WTC11 (cell line): ENCODE data around the gene IRX3. TPM values are rescaled to one million over a fixed set of nuclear protein-coding genes. Genes with fewer than 3 reads are reported as not detected.

Experiments
- ATAC-seq: fragments of 200-7000 bp; cut with Tn5 transposase; 2 replicates; pipeline ENCODE4 v1.10.0; 2021; ENCODE audit warnings: mild to moderate bottlenecking, moderate library complexity
- CTCF ChIA-PET: fragments of 300-600 bp; sonication (Branson Sonifier 250); formaldehyde crosslinking; loops from one replicate; lab custom pipeline; 2021; ENCODE audit warnings: antibody characterized with exemption; lab: Charles Lee
- POLR2A ChIA-PET: fragments of 350-600 bp; sonication (Branson Sonifier 250); formaldehyde crosslinking; loops from one replicate; lab custom pipeline; 2021; ENCODE audit warnings: antibody characterized with exemption; lab: Charles Lee
- DNase-seq: peaks from one replicate; pipeline ENCODE4 v3.0.0; 2021; ENCODE audit warnings: low spot score
- H3K27ac Mint-ChIP-seq: 2 replicates; pipeline ENCODE4 v1.8.0; 2021; ENCODE audit warnings: mixed read lengths
- H3K27me3 Mint-ChIP-seq: 2 replicates; pipeline ENCODE4 v1.8.0; 2021; ENCODE audit warnings: low read depth, mild to moderate bottlenecking, moderate library complexity, mixed read lengths
- H3K36me3 Mint-ChIP-seq: 2 replicates; pipeline ENCODE4 v1.8.0; 2021; ENCODE audit warnings: mixed read lengths
- H3K4me1 Mint-ChIP-seq: 2 replicates; pipeline ENCODE4 v1.8.0; 2022; ENCODE audit warnings: mixed read lengths
- H3K4me3 Mint-ChIP-seq: 2 replicates; pipeline ENCODE4 v1.8.0; 2021; ENCODE audit warnings: mild to moderate bottlenecking, moderate library complexity, mixed read lengths
- H3K9me3 Mint-ChIP-seq: 2 replicates; pipeline ENCODE4 v1.8.0; 2021; ENCODE audit warnings: mixed read lengths
- CBFB ChIP-seq: sonication (generic); formaldehyde crosslinking; IDR thresholded peaks from 2 replicates; pipeline ENCODE4 v1.8.1; 2022; ENCODE audit warnings: mild to moderate bottlenecking, low read depth, missing genetic modification reagents
- CREB1 ChIP-seq: sonication (generic); formaldehyde crosslinking; IDR thresholded peaks from 2 replicates; pipeline ENCODE4 v1.8.0; 2023; ENCODE audit warnings: mild to moderate bottlenecking, missing genetic modification reagents
- CREM ChIP-seq: sonication (generic); formaldehyde crosslinking; IDR thresholded peaks from 2 replicates; pipeline ENCODE4 v1.8.1; 2022; ENCODE audit warnings: mild to moderate bottlenecking, missing genetic modification reagents, moderate library complexity
- ELF4 ChIP-seq: sonication (generic); formaldehyde crosslinking; IDR thresholded peaks from 2 replicates; pipeline ENCODE4 v1.8.1; 2022; ENCODE audit warnings: low read depth, mild to moderate bottlenecking, moderate library complexity, missing genetic modification reagents
- RELA ChIP-seq: sonication (generic); formaldehyde crosslinking; IDR thresholded peaks from 2 replicates; pipeline ENCODE4 v1.8.1; 2022; ENCODE audit warnings: missing genetic modification reagents, mild to moderate bottlenecking, borderline replicate concordance
- SOX15 ChIP-seq: fragments of 250-450 bp; sonication (Bioruptor Pico); IDR thresholded peaks from 2 replicates; pipeline ENCODE4 v1.9.0; 2021; ENCODE audit warnings: mild to moderate bottlenecking
- TEAD4 ChIP-seq: sonication (generic); formaldehyde crosslinking; IDR thresholded peaks from 2 replicates; pipeline ENCODE4 v1.8.0; 2022; ENCODE audit warnings: mild to moderate bottlenecking, missing genetic modification reagents
- TP53 ChIP-seq: sonication (generic); formaldehyde crosslinking; IDR thresholded peaks from 2 replicates; pipeline ENCODE4 v1.8.1; 2023; ENCODE audit warnings: mild to moderate bottlenecking, missing genetic modification reagents
- ZBTB21 ChIP-seq: sonication (generic); formaldehyde crosslinking; IDR thresholded peaks from 2 replicates; pipeline ENCODE4 v1.8.1; 2023; ENCODE audit warnings: mild to moderate bottlenecking, missing genetic modification reagents, borderline replicate concordance
- ZNF121 ChIP-seq: sonication (generic); formaldehyde crosslinking; IDR thresholded peaks from 2 replicates; pipeline ENCODE4 v1.8.0; 2023; ENCODE audit warnings: missing genetic modification reagents
- ZNF263 ChIP-seq: sonication (generic); formaldehyde crosslinking; IDR thresholded peaks from 2 replicates; pipeline ENCODE4 v1.8.1; 2022; ENCODE audit warnings: low read depth, mild to moderate bottlenecking, moderate library complexity, missing genetic modification reagents
- ZNF423 ChIP-seq: fragments of 250-450 bp; sonication (Bioruptor Pico); IDR thresholded peaks from 2 replicates; pipeline ENCODE4 v2.1.2; 2022; ENCODE audit warnings: mild to moderate bottlenecking, moderate library complexity
- ZNF671 ChIP-seq: fragments of 250-450 bp; sonication (Bioruptor Pico); IDR thresholded peaks from 2 replicates; pipeline ENCODE4 v1.8.0; 2021; ENCODE audit warnings: mild to moderate bottlenecking
- total RNA-seq: library from RNA; stranded (reverse); gene quantifications from 3 replicates; pipeline ENCODE4 v1.2.3, GENCODE V29; 2021
- TF ChIP-seq, protein P1 (sequence below): sonication (generic); formaldehyde crosslinking; conservative IDR thresholded peaks from 2 replicates; pipeline ENCODE4 v1.8.1; 2023; ENCODE audit warnings: mild to moderate bottlenecking, low read depth, missing genetic modification reagents, moderate library complexity
- TF ChIP-seq, protein P2 (sequence below): fragments of 250-450 bp; sonication (Bioruptor Pico); IDR thresholded peaks from 2 replicates; pipeline ENCODE4 v2.1.2; 2022; ENCODE audit warnings: mild to moderate bottlenecking, moderate library complexity
- TF ChIP-seq, protein P3 (sequence below): sonication (generic); formaldehyde crosslinking; IDR thresholded peaks from 2 replicates; pipeline ENCODE4 v1.8.0; 2023; ENCODE audit warnings: missing genetic modification reagents, mild to moderate bottlenecking, borderline replicate concordance
- TF ChIP-seq, protein P4 (sequence below): sonication (generic); formaldehyde crosslinking; IDR thresholded peaks from 2 replicates; pipeline ENCODE4 v1.8.0; 2022; ENCODE audit warnings: mild to moderate bottlenecking, missing genetic modification reagents
- TF ChIP-seq, protein P5 (sequence below): sonication (generic); formaldehyde crosslinking; IDR thresholded peaks from 2 replicates; pipeline ENCODE4 v1.8.0; 2023; ENCODE audit warnings: mild to moderate bottlenecking, missing genetic modification reagents

The IRX3 gene
- total RNA-seq, 1 experiment from 2014 or later = 1.1 TPM

DNA sequence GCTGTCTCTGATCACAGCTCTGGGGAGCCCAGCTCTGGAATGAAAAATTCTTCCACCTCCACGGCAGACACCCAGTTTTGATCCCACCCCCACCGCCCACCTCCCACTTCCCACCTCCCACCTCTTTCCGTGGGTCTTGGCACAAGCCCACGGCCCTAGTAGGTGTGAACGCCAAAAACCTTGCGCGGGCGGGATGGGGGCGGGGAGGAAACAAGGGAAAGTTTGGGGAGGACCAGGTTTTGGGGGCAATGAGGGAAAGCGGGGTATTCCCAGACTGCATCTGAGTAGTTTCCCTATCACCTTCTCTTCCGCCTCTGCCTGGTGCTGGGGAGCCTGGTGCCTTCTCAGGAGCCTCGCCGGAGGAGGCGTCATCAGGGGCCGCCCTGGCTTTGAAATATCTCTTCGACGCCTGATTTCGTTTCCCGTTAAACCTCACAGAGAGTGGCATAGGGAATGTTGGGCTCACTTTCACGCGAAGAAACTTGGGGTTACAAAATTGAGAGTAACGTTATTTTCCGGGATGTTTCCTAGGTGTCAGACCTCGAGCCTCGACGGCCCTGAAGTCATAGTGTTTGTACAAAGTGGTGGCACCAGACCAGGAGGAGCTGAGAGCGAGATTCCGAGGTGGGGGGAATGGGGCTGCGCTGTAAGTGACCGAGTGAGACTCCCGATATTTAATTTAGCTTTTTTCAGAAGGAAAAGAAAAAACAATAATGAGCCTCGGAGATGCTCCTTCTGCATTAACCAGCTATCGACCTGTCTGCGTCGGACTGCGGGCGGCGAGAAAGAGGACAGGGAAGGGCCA is 1.6 kb upstream of the IRX3 start (continued):
- TF ChIP-seq ZBTB21 (CRISPR knock-in tag) (no peak), TP53 (CRISPR knock-in tag) (no peak), CREM (no peak), RELA (CRISPR knock-in tag) (no peak), CREB1 (CRISPR knock-in tag) (no peak), ZNF121 (CRISPR knock-in tag) (no peak), TEAD4 (CRISPR knock-in tag) (no peak), ZNF671 (CRISPR knock-in tag) (no peak), ZNF263 (CRISPR knock-in tag) (no peak)
- TF ChIP-seq, protein P1, sequence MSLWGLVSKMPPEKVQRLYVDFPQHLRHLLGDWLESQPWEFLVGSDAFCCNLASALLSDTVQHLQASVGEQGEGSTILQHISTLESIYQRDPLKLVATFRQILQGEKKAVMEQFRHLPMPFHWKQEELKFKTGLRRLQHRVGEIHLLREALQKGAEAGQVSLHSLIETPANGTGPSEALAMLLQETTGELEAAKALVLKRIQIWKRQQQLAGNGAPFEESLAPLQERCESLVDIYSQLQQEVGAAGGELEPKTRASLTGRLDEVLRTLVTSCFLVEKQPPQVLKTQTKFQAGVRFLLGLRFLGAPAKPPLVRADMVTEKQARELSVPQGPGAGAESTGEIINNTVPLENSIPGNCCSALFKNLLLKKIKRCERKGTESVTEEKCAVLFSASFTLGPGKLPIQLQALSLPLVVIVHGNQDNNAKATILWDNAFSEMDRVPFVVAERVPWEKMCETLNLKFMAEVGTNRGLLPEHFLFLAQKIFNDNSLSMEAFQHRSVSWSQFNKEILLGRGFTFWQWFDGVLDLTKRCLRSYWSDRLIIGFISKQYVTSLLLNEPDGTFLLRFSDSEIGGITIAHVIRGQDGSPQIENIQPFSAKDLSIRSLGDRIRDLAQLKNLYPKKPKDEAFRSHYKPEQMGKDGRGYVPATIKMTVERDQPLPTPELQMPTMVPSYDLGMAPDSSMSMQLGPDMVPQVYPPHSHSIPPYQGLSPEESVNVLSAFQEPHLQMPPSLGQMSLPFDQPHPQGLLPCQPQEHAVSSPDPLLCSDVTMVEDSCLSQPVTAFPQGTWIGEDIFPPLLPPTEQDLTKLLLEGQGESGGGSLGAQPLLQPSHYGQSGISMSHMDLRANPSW (CRISPR knock-in tag) = no peak
- TF ChIP-seq, protein P2, sequence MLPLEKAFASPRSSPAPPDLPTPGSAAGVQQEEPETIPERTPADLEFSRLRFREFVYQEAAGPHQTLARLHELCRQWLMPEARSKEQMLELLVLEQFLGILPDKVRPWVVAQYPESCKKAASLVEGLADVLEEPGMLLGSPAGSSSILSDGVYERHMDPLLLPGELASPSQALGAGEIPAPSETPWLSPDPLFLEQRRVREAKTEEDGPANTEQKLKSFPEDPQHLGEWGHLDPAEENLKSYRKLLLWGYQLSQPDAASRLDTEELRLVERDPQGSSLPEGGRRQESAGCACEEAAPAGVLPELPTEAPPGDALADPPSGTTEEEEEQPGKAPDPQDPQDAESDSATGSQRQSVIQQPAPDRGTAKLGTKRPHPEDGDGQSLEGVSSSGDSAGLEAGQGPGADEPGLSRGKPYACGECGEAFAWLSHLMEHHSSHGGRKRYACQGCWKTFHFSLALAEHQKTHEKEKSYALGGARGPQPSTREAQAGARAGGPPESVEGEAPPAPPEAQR (CRISPR knock-in tag) = no peak

DNA sequence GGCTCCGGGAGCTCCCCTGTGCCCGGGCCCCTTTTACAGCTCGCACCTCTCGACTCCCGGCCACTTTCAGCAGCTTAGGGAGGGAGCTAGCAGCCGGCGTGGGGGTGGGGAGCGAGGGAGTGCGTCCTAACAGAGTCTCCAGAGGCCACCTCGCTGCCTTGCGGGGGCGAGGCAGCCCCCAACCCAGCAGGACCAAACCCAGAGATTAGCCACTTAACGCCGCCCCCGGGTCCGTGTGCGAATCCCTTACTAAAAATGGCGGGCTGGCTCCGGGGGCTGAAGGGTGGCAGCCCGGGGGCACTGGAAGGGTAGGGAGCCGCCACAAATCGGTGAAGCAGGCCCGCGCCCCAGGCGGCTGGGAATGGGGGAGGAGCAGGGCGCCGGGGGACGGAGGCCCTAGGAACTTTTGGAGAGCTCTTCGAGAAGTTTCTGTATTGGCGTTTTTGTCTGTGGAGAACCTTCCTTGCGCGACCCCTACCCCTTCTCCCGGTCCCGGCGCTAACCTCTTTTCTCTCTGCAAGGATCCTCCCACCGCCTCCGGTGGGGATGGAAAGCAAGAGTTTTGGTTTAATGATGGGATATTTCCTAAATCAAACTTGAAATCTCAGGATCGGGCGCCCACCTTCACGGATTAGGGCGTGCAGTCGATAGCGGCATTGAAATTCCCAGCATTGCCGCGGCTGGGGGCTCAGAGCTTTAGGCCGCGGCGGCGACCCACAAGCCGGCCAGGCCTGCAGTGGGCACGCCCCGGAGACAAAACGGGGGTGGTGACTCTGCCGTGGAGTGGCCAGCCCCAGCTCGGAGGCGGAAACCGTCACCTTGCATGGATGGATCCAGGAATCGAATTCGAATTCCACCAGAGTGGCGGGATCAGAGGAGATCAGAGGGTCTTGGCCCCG is 793 bp upstream of the IRX3 start:
- Mint-ChIP-seq H3K9me3 (no peaks in the 10 kb centered on the region), H3K36me3 (no peaks in the 10 kb centered on the region), H3K4me3 (peak overlapping the region; percentile 77), H3K27me3 (peaks cover 93% of the 10 kb centered on the region), H3K4me1 (peaks cover 51% of the 10 kb centered on the region), H3K27ac (no peak overlapping the region)
- TF ChIP-seq, protein P3, sequence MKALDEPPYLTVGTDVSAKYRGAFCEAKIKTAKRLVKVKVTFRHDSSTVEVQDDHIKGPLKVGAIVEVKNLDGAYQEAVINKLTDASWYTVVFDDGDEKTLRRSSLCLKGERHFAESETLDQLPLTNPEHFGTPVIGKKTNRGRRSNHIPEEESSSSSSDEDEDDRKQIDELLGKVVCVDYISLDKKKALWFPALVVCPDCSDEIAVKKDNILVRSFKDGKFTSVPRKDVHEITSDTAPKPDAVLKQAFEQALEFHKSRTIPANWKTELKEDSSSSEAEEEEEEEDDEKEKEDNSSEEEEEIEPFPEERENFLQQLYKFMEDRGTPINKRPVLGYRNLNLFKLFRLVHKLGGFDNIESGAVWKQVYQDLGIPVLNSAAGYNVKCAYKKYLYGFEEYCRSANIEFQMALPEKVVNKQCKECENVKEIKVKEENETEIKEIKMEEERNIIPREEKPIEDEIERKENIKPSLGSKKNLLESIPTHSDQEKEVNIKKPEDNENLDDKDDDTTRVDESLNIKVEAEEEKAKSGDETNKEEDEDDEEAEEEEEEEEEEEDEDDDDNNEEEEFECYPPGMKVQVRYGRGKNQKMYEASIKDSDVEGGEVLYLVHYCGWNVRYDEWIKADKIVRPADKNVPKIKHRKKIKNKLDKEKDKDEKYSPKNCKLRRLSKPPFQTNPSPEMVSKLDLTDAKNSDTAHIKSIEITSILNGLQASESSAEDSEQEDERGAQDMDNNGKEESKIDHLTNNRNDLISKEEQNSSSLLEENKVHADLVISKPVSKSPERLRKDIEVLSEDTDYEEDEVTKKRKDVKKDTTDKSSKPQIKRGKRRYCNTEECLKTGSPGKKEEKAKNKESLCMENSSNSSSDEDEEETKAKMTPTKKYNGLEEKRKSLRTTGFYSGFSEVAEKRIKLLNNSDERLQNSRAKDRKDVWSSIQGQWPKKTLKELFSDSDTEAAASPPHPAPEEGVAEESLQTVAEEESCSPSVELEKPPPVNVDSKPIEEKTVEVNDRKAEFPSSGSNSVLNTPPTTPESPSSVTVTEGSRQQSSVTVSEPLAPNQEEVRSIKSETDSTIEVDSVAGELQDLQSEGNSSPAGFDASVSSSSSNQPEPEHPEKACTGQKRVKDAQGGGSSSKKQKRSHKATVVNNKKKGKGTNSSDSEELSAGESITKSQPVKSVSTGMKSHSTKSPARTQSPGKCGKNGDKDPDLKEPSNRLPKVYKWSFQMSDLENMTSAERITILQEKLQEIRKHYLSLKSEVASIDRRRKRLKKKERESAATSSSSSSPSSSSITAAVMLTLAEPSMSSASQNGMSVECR = no peak; the same call in 1 of the 2 replicates
- TF ChIP-seq ZNF263 (CRISPR knock-in tag) (no peak), ZNF671 (CRISPR knock-in tag) (no peak), SOX15 (CRISPR knock-in tag) (no peak), ZNF423 (CRISPR knock-in tag) (peak; percentile 15; the same call in 1 of the 2 replicates), ELF4 (no peak), CBFB (CRISPR knock-in tag) (no peak)
- TF ChIP-seq, protein P4, sequence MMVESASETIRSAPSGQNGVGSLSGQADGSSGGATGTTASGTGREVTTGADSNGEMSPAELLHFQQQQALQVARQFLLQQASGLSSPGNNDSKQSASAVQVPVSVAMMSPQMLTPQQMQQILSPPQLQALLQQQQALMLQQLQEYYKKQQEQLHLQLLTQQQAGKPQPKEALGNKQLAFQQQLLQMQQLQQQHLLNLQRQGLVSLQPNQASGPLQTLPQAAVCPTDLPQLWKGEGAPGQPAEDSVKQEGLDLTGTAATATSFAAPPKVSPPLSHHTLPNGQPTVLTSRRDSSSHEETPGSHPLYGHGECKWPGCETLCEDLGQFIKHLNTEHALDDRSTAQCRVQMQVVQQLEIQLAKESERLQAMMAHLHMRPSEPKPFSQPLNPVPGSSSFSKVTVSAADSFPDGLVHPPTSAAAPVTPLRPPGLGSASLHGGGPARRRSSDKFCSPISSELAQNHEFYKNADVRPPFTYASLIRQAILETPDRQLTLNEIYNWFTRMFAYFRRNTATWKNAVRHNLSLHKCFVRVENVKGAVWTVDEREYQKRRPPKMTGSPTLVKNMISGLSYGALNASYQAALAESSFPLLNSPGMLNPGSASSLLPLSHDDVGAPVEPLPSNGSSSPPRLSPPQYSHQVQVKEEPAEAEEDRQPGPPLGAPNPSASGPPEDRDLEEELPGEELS (CRISPR knock-in tag) = no peak
- TF ChIP-seq, protein P5, sequence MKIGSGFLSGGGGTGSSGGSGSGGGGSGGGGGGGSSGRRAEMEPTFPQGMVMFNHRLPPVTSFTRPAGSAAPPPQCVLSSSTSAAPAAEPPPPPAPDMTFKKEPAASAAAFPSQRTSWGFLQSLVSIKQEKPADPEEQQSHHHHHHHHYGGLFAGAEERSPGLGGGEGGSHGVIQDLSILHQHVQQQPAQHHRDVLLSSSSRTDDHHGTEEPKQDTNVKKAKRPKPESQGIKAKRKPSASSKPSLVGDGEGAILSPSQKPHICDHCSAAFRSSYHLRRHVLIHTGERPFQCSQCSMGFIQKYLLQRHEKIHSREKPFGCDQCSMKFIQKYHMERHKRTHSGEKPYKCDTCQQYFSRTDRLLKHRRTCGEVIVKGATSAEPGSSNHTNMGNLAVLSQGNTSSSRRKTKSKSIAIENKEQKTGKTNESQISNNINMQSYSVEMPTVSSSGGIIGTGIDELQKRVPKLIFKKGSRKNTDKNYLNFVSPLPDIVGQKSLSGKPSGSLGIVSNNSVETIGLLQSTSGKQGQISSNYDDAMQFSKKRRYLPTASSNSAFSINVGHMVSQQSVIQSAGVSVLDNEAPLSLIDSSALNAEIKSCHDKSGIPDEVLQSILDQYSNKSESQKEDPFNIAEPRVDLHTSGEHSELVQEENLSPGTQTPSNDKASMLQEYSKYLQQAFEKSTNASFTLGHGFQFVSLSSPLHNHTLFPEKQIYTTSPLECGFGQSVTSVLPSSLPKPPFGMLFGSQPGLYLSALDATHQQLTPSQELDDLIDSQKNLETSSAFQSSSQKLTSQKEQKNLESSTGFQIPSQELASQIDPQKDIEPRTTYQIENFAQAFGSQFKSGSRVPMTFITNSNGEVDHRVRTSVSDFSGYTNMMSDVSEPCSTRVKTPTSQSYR = peak; percentile 35; the same call in 1 of the 2 replicates
- ATAC-seq = no peak
- DNase-seq = no peak
- CTCF ChIA-PET = interaction anchor here (0.6 to 2.4 kb wide), 9 partner anchors 61 to 784 kb away, joined by 3 to 6 read pairs (median 3); partner anchors contain the start of gene IRX5
- POLR2A ChIA-PET = interaction anchor here (0.9 to 1.0 kb wide), 2 partner anchors 642 to 649 kb away, joined by 3 read pairs; no protein-coding TSS in a partner anchor
